HG02970 (cell line): ENCODE results near the gene SUPT6H.
"Not testable (repeated sequence)": the region's sequence is repeated elsewhere in the genome, so short reads cannot be mapped to it uniquely, and the experiment has no call there.

Experiments used
- ATAC-seq: cut with Tn5 transposase; IDR thresholded peaks from one replicate; pipeline ENCODE4 v1.9.1; 2021; ENCODE audit warnings: mild to moderate bottlenecking, moderate library complexity, moderate number of reproducible peaks; ENCODE audit not compliant: unreplicated experiment, low FRiP score

SUPT6H gene

GRCh38 chr17:28646039-28646754 lies 15.8 kb upstream of the SUPT6H start:
- no peak for ATAC-seq

GRCh38 chr17:28648698-28649097 lies 13.3 kb upstream of the SUPT6H start:
- no peak for ATAC-seq

- ATAC-seq, result no peak
These were observed 6.8 kb upstream of the SUPT6H start for GRCh38 chr17:28655160-28655559.

- ATAC-seq, result no peak
These were observed 4.2 kb upstream of the SUPT6H start for GRCh38 chr17:28657756-28658155.

GRCh38 chr17:28658342-28658741 lies 3.7 kb upstream of the SUPT6H start:
- not testable (repeated sequence) for ATAC-seq

- ATAC-seq, result not testable (repeated sequence)
These were observed 3.1 kb upstream of the SUPT6H start for GRCh38 chr17:28658766-28659496.

GRCh38 chr17:28659497-28659881 lies 2.5 kb upstream of the SUPT6H start:
- not testable (repeated sequence) for ATAC-seq

GRCh38 chr17:28662527-28662829 lies 473 bp downstream of the SUPT6H start:
- ATAC-seq, result peak; percentile 6

GRCh38 chr17:28663723-28664122 lies 1.7 kb downstream of the SUPT6H start:
- ATAC-seq, result no peak

GRCh38 chr17:28665994-28666393 lies 4.0 kb downstream of the SUPT6H start:
- ATAC-seq, result no peak

GRCh38 chr17:28667870-28668269 lies 5.9 kb downstream of the SUPT6H start:
- no peak for ATAC-seq

- ATAC-seq, result no peak
These were observed 7.9 kb downstream of the SUPT6H start for GRCh38 chr17:28669918-28670317.

GRCh38 chr17:28675490-28675889 lies 13.5 kb downstream of the SUPT6H start:
- no peak for ATAC-seq

GRCh38 chr17:28675980-28676379 lies 14.0 kb downstream of the SUPT6H start:
- no peak for ATAC-seq

GRCh38 chr17:28682655-28683054 lies 20.6 kb downstream of the SUPT6H start:
- no peak for ATAC-seq

GRCh38 chr17:28684963-28685362 lies 23.0 kb downstream of the SUPT6H start:
- no peak for ATAC-seq

GRCh38 chr17:28685366-28685765 lies 23.4 kb downstream of the SUPT6H start:
- no peak for ATAC-seq

GRCh38 chr17:28686296-28686695 lies 24.3 kb downstream of the SUPT6H start:
- ATAC-seq, result no peak

GRCh38 chr17:28688481-28688880 lies 26.5 kb downstream of the SUPT6H start:
- no peak for ATAC-seq

- ATAC-seq, result no peak
These were observed 27.0 kb downstream of the SUPT6H start for GRCh38 chr17:28689011-28689410.

GRCh38 chr17:28693869-28694268 lies 31.9 kb downstream of the SUPT6H start:
- no peak for ATAC-seq

GRCh38 chr17:28698253-28698941 lies 36.4 kb downstream of the SUPT6H start:
- no peak for ATAC-seq
